Measurements from ENCODE around the gene MMP23B. TPM values are rescaled to one million over a fixed set of nuclear protein-coding genes. Genes with fewer than 3 reads are reported as not detected.

The MMP23B gene
- total and polyA plus RNA-seq, 2 experiments from 2014 or later = 15.8 to 16.2 TPM

DNA sequence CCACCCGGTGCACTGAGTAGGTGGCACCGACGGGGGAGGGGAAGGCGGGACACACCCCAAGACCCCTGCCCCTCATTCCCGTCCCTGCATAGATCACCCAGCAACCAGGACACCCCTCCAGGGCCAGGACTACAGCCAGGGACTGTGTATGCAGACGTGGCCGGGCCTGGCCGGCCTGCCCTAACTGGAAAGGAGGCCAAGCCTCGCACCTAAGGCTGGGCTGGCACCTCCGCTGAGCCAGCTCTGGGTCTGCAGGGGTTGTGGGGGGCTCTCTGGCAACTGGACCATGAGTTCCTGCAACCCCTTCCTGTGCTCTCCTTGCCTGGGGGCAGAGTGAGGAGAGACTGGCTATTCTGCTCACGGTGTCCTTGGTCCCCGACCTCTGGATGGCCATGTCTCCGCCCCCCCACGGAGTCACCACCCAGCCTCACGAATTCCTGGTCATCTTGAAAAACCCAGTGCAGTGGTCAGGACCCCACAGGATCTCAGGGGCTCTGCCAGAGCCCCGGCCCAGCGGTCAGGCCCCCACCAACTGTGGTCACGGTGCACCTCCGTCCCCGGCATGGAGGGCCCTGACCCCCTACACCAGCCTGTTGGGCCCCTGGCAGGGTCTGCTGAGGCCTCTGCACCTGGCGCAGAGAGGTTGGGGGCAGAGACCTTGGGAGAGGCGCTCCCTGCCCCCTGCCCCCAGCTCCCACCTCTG lies 31.0 kb upstream of the MMP23B start:
- Histone ChIP-seq H3K4me3 (peak overlapping the region; percentile 64; the same call in 1 of the 2 replicates), H3K27ac (ENCODE audit: low read depth) (no peak overlapping the region), H2AFZ (peak overlapping the region; percentile 86; the same call in 1 of the 2 replicates), H3K79me2 (replicated peaks; ENCODE audit: insufficient read depth) (no peaks in the 10 kb centered on the region), H4K20me1 (replicated peaks; ENCODE audit: insufficient read depth) (no peaks in the 10 kb centered on the region), H3K27me3 (ENCODE audit: insufficient read depth) (peaks cover 34% of the 10 kb centered on the region), H3K4me2 (peak overlapping the region; percentile 80), H3K36me3 (ENCODE audit: insufficient read depth) (no peaks in the 10 kb centered on the region), H3K4me1 (ENCODE audit: insufficient read depth) (no peaks in the 10 kb centered on the region; the same call in 1 of the 2 replicates), H3F3A (replicated peaks; ENCODE audit: low read depth) (peaks cover 5% of the 10 kb centered on the region; the same call in 1 of the 2 replicates), H3K9me2 (ENCODE audit: insufficient read depth) (no peaks in the 10 kb centered on the region)
- H3K36me3 Mint-ChIP-seq (ENCODE audit: low read depth) = no peaks in the 10 kb centered on the region
- TF ChIP-seq, protein P1, sequence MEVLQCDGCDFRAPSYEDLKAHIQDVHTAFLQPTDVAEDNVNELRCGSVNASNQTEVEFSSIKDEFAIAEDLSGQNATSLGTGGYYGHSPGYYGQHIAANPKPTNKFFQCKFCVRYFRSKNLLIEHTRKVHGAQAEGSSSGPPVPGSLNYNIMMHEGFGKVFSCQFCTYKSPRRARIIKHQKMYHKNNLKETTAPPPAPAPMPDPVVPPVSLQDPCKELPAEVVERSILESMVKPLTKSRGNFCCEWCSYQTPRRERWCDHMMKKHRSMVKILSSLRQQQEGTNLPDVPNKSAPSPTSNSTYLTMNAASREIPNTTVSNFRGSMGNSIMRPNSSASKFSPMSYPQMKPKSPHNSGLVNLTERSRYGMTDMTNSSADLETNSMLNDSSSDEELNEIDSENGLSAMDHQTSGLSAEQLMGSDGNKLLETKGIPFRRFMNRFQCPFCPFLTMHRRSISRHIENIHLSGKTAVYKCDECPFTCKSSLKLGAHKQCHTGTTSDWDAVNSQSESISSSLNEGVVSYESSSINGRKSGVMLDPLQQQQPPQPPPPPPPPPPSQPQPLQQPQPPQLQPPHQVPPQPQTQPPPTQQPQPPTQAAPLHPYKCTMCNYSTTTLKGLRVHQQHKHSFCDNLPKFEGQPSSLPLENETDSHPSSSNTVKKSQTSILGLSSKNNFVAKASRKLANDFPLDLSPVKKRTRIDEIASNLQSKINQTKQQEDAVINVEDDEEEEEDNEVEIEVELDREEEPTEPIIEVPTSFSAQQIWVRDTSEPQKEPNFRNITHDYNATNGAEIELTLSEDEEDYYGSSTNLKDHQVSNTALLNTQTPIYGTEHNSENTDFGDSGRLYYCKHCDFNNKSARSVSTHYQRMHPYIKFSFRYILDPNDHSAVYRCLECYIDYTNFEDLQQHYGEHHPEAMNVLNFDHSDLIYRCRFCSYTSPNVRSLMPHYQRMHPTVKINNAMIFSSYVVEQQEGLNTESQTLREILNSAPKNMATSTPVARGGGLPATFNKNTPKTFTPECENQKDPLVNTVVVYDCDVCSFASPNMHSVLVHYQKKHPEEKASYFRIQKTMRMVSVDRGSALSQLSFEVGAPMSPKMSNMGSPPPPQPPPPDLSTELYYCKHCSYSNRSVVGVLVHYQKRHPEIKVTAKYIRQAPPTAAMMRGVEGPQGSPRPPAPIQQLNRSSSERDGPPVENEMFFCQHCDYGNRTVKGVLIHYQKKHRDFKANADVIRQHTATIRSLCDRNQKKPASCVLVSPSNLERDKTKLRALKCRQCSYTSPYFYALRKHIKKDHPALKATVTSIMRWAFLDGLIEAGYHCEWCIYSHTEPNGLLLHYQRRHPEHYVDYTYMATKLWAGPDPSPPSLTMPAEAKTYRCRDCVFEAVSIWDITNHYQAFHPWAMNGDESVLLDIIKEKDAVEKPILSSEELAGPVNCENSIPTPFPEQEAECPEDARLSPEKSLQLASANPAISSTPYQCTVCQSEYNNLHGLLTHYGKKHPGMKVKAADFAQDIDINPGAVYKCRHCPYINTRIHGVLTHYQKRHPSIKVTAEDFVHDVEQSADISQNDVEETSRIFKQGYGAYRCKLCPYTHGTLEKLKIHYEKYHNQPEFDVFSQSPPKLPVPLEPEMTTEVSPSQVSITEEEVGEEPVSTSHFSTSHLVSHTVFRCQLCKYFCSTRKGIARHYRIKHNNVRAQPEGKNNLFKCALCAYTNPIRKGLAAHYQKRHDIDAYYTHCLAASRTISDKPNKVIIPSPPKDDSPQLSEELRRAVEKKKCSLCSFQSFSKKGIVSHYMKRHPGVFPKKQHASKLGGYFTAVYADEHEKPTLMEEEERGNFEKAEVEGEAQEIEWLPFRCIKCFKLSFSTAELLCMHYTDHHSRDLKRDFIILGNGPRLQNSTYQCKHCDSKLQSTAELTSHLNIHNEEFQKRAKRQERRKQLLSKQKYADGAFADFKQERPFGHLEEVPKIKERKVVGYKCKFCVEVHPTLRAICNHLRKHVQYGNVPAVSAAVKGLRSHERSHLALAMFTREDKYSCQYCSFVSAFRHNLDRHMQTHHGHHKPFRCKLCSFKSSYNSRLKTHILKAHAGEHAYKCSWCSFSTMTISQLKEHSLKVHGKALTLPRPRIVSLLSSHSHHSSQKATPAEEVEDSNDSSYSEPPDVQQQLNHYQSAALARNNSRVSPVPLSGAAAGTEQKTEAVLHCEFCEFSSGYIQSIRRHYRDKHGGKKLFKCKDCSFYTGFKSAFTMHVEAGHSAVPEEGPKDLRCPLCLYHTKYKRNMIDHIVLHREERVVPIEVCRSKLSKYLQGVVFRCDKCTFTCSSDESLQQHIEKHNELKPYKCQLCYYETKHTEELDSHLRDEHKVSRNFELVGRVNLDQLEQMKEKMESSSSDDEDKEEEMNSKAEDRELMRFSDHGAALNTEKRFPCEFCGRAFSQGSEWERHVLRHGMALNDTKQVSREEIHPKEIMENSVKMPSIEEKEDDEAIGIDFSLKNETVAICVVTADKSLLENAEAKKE (CRISPR knock-in tag; IDR thresholded peaks at IDR 0.05) = no peak
- TF ChIP-seq STAT1 (IDR thresholded peaks at IDR 0.05; ENCODE audit: unreplicated experiment) = no peak
- TF ChIP-seq, protein P2, sequence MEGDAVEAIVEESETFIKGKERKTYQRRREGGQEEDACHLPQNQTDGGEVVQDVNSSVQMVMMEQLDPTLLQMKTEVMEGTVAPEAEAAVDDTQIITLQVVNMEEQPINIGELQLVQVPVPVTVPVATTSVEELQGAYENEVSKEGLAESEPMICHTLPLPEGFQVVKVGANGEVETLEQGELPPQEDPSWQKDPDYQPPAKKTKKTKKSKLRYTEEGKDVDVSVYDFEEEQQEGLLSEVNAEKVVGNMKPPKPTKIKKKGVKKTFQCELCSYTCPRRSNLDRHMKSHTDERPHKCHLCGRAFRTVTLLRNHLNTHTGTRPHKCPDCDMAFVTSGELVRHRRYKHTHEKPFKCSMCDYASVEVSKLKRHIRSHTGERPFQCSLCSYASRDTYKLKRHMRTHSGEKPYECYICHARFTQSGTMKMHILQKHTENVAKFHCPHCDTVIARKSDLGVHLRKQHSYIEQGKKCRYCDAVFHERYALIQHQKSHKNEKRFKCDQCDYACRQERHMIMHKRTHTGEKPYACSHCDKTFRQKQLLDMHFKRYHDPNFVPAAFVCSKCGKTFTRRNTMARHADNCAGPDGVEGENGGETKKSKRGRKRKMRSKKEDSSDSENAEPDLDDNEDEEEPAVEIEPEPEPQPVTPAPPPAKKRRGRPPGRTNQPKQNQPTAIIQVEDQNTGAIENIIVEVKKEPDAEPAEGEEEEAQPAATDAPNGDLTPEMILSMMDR (conservative IDR thresholded peaks at IDR 0.05; ENCODE audit: low read depth in 2 of 2) = no peak
- TF ChIP-seq ZNF114 (CRISPR knock-in tag; IDR thresholded peaks at IDR 0.05) = no peak
- TF ChIP-seq CREB1 (CRISPR knock-in tag; IDR thresholded peaks at IDR 0.05; ENCODE audit: low read depth) = no peak
- TF ChIP-seq POLR2AphosphoS5 (IDR thresholded peaks at IDR 0.05; ENCODE audit: low read depth) = no peak
- peak overlapping the region; percentile 64 for H3K4me3 Mint-ChIP-seq
- no peaks in the 10 kb centered on the region for H3K9me3 Mint-ChIP-seq
- peaks cover 11% of the 10 kb centered on the region; the same call in 2 of the 3 replicates for H3K4me1 Mint-ChIP-seq
- ATAC-seq (no peak), DNase-seq (ENCODE audit: low spot score) (no peak)
- no peak overlapping the region for H3K27ac Mint-ChIP-seq
- peaks cover 48% of the 10 kb centered on the region for H3K27me3 Mint-ChIP-seq (ENCODE audit: insufficient read depth, low read depth, poor library complexity)

Data from GM23338 (cell line).